LNCAP (cell line): ENCODE data around the gene GTF2H1.

Source experiments
- TF ChIP-seq, protein P1 (sequence below): fragments of 450-650 bp; IDR thresholded peaks from 2 replicates; pipeline ENCODE4 v1.5.1; 2017; ENCODE audit warnings: mild to moderate bottlenecking

Gene GTF2H1

DNA sequence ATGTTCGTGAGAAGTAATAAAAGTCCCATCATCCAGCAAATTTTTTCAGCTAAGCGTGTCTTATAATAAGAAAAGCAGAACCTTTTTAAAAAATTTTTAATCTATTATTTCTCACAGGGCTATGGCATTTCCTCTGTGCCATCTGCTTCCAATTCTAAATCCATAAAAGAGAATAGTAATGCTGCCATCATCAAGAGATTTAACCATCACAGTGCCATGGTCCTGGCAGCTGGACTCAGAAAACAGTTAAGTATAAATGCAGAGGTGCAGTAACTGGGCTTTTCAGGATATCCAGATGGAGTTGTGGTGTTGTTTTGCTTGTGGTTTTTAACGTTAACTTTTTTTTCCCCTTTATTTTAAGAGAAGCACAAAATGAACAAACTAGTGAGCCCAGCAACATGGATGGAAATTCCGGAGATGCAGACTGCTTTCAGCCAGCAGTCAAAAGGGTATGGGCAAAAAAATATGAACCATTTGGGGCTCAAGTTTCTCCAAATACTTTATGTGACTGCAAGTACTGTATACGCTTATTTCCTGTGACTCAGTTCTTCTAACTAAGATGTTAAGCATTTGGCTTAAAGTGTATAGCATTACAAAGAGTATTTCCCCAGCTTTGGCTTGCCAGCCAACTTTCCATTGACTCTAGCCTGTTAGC lies 25.2 kb downstream of the GTF2H1 start:
- TF ChIP-seq, protein P1, sequence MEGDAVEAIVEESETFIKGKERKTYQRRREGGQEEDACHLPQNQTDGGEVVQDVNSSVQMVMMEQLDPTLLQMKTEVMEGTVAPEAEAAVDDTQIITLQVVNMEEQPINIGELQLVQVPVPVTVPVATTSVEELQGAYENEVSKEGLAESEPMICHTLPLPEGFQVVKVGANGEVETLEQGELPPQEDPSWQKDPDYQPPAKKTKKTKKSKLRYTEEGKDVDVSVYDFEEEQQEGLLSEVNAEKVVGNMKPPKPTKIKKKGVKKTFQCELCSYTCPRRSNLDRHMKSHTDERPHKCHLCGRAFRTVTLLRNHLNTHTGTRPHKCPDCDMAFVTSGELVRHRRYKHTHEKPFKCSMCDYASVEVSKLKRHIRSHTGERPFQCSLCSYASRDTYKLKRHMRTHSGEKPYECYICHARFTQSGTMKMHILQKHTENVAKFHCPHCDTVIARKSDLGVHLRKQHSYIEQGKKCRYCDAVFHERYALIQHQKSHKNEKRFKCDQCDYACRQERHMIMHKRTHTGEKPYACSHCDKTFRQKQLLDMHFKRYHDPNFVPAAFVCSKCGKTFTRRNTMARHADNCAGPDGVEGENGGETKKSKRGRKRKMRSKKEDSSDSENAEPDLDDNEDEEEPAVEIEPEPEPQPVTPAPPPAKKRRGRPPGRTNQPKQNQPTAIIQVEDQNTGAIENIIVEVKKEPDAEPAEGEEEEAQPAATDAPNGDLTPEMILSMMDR, result no peak

DNA sequence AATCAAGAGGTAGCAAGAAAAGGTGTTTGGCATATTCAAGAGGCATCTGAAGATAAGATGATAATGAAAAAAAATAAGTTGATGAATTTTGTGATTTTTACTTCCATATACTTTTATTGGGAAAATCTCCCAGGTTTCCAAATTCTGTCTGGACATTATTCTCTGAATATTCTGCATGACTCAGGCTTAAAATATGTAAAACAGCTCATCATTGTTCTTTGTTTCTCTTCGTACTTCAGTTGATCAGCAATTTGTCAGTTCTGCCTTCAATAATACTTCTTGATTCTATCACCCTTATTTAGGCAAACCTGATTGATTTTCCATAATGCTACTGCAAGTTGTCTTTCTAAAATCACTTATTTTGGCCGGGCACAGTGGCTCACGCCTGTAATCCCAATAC lies 30.2 kb downstream of the GTF2H1 start:
- TF ChIP-seq, protein P1, result no peak

DNA sequence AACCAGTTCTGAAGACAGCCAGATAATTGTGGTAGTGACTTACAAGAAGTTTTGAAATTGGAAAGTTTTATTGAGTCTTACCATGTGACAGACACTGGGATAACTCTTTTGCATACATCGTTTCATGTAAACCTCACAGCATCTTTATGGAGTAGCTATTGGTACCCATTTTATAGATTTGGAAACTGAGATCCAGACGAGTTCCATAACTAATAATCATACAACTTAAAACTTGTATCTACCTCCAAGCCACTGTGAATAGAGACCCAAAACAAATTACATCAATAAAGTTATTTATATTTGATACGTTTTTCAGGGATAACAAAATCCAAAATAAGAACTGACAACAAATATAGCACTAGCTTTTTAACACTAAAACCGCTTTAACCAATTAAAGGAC lies 36.3 kb downstream of the GTF2H1 start:
- TF ChIP-seq, protein P1, result no peak

DNA sequence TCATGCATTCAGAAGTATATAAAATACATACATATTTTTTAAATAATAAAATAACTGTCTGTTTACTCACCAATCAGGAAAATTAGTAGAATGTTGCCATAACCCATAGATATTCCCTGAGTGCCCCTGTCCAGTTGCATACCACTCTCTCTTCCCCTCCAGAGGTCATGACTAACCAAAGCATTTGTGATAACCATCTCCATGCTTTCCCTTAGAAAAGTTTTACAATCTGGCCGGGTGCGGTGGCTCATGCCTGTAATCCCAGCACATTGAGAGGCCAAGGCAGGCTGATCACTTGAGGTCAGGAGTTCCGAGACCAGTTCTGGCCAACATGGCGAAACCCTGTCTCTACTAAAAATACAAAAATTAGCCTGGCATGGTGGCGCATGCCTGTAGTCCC lies 38.8 kb downstream of the GTF2H1 start:
- TF ChIP-seq, protein P1, result no peak

DNA sequence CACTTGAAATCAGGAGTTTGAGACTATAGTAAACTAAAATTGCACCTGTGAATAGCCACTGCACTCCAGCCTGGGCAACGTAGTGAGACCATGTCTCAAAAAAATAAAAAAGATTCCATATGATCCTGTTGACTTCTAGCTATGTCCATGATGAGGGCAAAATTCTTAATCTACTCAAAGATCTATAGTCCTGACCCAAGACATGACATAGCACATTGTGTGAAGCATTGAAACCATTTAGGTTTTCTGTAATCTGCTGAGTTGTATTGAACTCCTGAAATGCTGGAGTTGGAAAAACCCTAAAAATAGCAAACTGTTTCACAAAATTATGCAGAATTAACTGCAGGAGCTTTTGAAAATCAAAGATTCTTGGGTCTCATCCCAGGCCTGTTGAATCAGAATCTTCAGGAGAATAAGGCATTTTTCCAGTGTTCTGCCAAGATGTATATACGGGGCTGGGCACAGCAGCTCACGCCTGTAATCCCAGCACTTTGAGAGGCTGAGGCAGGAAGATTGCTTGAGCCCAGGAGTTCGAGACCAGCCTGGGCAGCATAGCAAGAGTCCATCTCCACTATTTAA lies 42.2 kb downstream of the GTF2H1 start:
- TF ChIP-seq, protein P1, result no peak

DNA sequence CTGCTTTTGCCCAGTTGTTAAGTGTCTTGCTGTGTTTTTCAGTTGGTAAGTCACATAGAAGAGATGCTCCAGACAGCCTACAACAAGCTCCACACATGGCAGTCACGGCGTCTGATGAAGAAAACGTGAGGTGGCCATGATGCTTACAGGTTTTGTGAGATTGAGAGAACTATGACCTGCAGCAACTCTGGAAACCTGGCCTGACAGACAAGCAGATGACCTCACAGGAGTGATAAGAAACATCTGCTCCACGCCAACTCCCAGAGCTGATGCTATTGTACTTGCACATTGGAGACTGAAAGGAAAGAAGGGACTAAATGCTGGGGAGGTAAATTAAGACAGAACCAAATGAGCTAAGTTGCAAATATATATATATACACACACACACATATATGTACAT lies 43.4 kb downstream of the GTF2H1 start:
- TF ChIP-seq, protein P1, result no peak

DNA sequence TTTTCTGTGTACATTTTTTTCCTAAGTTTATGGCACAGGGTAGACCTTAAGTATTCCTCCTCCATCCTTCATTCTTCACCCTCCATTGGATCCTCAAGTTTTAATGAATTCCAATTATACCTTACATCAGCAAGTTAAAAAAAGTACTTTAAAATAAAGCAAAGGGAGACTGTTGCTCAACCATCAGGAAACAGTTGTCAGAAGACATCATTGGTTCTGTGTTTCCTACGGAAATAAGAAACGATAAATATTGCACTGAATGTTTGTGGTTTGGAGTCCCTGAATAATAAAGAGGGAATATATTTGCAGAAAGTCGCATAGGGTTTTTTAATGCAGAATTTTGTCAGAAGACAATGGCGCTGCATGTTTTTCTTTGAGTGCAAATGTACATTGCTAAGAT lies 43.9 kb downstream of the GTF2H1 start:
- TF ChIP-seq, protein P1, result no peak
